Smooth muscle cell (in vitro differentiated cells): ENCODE measurements around the gene JOSD2. TPM values are rescaled to one million over a fixed set of nuclear protein-coding genes. Genes with fewer than 3 reads are reported as not detected.
A peak's percentile ranks its signal among the peaks of the same experiment; 100 is the strongest.

Experiments used
- DNase-seq: peaks from one replicate; lab custom pipeline; 2025; ENCODE audit not compliant: unreplicated experiment; lab: John Stamatoyannopoulos, UW
- H2AFZ ChIP-seq: fragments of 200-600 bp; sonication (generic); 2 replicates; pipeline ENCODE4 v1.6.0; 2016; ENCODE audit warnings: antibody characterized with exemption, low read depth, mild to moderate bottlenecking
- H3F3A ChIP-seq: fragments of 200-600 bp; sonication (generic); 2 replicates; pipeline ENCODE4 v1.6.0; 2017; ENCODE audit warnings: antibody characterized with exemption, low read depth
- H3K27ac ChIP-seq: fragments of 200-600 bp; sonication (generic); 2 replicates; pipeline ENCODE4 v1.5.1; 2016; ENCODE audit warnings: low read depth, mild to moderate bottlenecking
- H3K27me3 ChIP-seq: fragments of 200-600 bp; sonication (generic); 2 replicates; pipeline ENCODE4 v1.6.1; 2016; ENCODE audit warnings: low read depth, mild to moderate bottlenecking
- H3K36me3 ChIP-seq: fragments of 200-600 bp; sonication (generic); 2 replicates; pipeline ENCODE4 v1.5.1; 2016; ENCODE audit warnings: low read depth
- H3K4me1 ChIP-seq: fragments of 200-600 bp; sonication (generic); 2 replicates; pipeline ENCODE4 v1.5.1; 2016; ENCODE audit warnings: low read depth
- H3K4me2 ChIP-seq: fragments of 200-600 bp; sonication (generic); 2 replicates; pipeline ENCODE4 v1.6.0; 2016; ENCODE audit warnings: mild to moderate bottlenecking
- H3K4me3 ChIP-seq: fragments of 200-600 bp; sonication (generic); 2 replicates; pipeline ENCODE4 v1.5.1; 2016; ENCODE audit warnings: mild to moderate bottlenecking
- H3K79me2 ChIP-seq: fragments of 200-600 bp; sonication (generic); 2 replicates; pipeline ENCODE4 v1.6.0; 2016; ENCODE audit warnings: low read depth, mild to moderate bottlenecking
- H3K9ac ChIP-seq: fragments of 200-600 bp; sonication (generic); 2 replicates; pipeline ENCODE4 v1.6.0; 2016; ENCODE audit warnings: low read depth
- H3K9me3 ChIP-seq: fragments of 200-600 bp; sonication (generic); replicated peaks from 2 replicates; pipeline ENCODE4 v1.5.1; 2016; ENCODE audit warnings: low read depth
- H4K20me1 ChIP-seq: fragments of 200-600 bp; sonication (generic); 2 replicates; pipeline ENCODE4 v1.6.0; 2016; ENCODE audit warnings: low read depth
- WGBS: methylation state at CpG from one replicate; pipeline ENCODE4 v1.1.7; 2016; ENCODE audit warnings: low lambda C conversion rate; 5-methylcytosine and 5-hydroxymethylcytosine counted together
- polyA plus RNA-seq: library from polyadenylated mRNA; unstranded; fragments of >200 nt; fragmentation: Nextera tagmentation; extraction: Ambion mirVana; gene quantifications from 2 replicates; pipeline ENCODE4 v1.2.1, GENCODE V29; 2016
- total RNA-seq: library from RNA; depleted of rRNA; stranded (reverse); fragments of >200 nt; gene quantifications from 2 replicates; pipeline ENCODE4 v1.2.3, GENCODE V29; 2014
- TF ChIP-seq, protein P1 (sequence below): fragments of 200-600 bp; sonication (generic); IDR thresholded peaks from 2 replicates; pipeline ENCODE4 v1.5.1; 2017; ENCODE audit warnings: borderline replicate concordance, mild to moderate bottlenecking, antibody characterized with exemption; ENCODE audit not compliant: insufficient read depth, poor library complexity, severe bottlenecking

The JOSD2 gene
- total and polyA plus RNA-seq, 2 experiments from 2014 or later: 17.1 to 77.6 TPM

GRCh38 chr19:50551034-50551714 lies 40.2 kb upstream of the JOSD2 start:
- Histone ChIP-seq H3K79me2 (no peaks in the 10 kb centered on the region), H3F3A (no peaks in the 10 kb centered on the region), H3K27ac (no peak overlapping the region), H3K9ac (no peak overlapping the region), H3K4me3 (peak overlapping the region; percentile 45), H3K36me3 (no peaks in the 10 kb centered on the region), H3K4me2 (peak overlapping the region; percentile 84), H3K27me3 (peaks cover 26% of the 10 kb centered on the region), H3K9me3 (no peaks in the 10 kb centered on the region), H3K4me1 (no peaks in the 10 kb centered on the region), H4K20me1 (no peaks in the 10 kb centered on the region), H2AFZ (no peak overlapping the region)
- DNase-seq: no peak
- 6% methylated on average over 6 of the region's 32 CpGs for WGBS
- TF ChIP-seq, protein P1, sequence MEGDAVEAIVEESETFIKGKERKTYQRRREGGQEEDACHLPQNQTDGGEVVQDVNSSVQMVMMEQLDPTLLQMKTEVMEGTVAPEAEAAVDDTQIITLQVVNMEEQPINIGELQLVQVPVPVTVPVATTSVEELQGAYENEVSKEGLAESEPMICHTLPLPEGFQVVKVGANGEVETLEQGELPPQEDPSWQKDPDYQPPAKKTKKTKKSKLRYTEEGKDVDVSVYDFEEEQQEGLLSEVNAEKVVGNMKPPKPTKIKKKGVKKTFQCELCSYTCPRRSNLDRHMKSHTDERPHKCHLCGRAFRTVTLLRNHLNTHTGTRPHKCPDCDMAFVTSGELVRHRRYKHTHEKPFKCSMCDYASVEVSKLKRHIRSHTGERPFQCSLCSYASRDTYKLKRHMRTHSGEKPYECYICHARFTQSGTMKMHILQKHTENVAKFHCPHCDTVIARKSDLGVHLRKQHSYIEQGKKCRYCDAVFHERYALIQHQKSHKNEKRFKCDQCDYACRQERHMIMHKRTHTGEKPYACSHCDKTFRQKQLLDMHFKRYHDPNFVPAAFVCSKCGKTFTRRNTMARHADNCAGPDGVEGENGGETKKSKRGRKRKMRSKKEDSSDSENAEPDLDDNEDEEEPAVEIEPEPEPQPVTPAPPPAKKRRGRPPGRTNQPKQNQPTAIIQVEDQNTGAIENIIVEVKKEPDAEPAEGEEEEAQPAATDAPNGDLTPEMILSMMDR: no peak

- DNase-seq: no peak
- no peaks in the 10 kb centered on the region for H3K4me1 ChIP-seq
- TF ChIP-seq, protein P1: no peak
- peak overlapping the region; percentile 45 for H3K4me3 ChIP-seq
- H3K27ac ChIP-seq: no peak overlapping the region
- no peaks in the 10 kb centered on the region for H3K36me3 ChIP-seq
- H3K9me3 ChIP-seq: no peaks in the 10 kb centered on the region
- peak overlapping the region; percentile 84 for H3K4me2 ChIP-seq
- H3K27me3 ChIP-seq: peaks cover 25% of the 10 kb centered on the region
- H4K20me1 ChIP-seq: no peaks in the 10 kb centered on the region
- no peak overlapping the region for H3K9ac ChIP-seq
- WGBS: 63% methylated on average over 6 of the region's 8 CpGs
- H3K79me2 ChIP-seq: no peaks in the 10 kb centered on the region
- no peaks in the 10 kb centered on the region for H3F3A ChIP-seq
- no peak overlapping the region for H2AFZ ChIP-seq
Measured at GRCh38 chr19:50550594-50550966, 39.6 kb upstream of the JOSD2 start.

DNA sequence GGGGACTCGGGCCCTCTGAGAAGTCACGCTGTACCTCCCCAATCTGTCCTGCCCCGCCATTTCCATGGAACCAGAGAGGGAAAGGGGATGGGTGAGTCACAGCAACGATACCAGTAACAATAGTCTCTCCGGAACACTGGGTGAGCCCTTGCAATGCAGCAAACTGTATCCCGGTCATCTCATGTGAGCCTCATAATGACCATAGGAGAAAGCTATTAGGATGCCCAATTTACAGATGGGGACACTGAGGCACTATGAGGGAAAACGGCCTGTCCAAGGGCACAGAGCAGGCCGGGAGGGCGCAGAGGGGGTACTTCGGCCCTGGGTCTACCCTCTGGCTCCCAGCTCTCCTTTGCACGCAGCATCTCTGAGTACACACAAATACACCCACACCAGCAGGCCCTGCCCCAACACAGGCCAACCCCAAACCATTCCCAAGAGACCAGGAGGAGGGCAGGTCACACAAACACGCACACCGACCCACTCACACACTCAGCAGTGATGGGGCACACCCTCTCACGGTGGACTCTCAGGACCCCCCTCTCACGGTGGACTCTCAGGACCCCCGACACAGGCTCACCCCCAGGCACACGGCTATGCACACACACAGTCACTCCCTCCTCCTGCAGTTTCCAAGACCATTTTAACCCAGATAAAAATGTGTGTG lies 39.1 kb upstream of the JOSD2 start:
- Histone ChIP-seq H3K36me3 (no peaks in the 10 kb centered on the region), H3K4me3 (no peak overlapping the region), H3K27ac (no peak overlapping the region), H3K27me3 (peaks cover 20% of the 10 kb centered on the region), H3K79me2 (no peaks in the 10 kb centered on the region), H3K4me1 (no peaks in the 10 kb centered on the region), H2AFZ (no peak overlapping the region), H3F3A (no peaks in the 10 kb centered on the region), H3K9me3 (no peaks in the 10 kb centered on the region), H3K4me2 (peak overlapping the region; percentile 84), H3K9ac (no peak overlapping the region), H4K20me1 (no peaks in the 10 kb centered on the region)
- TF ChIP-seq, protein P1: no peak
- DNase-seq: no peak
- WGBS: 86% methylated on average over 17 of the region's 17 CpGs
